ENCODE results near the gene FLNC.

DNA sequence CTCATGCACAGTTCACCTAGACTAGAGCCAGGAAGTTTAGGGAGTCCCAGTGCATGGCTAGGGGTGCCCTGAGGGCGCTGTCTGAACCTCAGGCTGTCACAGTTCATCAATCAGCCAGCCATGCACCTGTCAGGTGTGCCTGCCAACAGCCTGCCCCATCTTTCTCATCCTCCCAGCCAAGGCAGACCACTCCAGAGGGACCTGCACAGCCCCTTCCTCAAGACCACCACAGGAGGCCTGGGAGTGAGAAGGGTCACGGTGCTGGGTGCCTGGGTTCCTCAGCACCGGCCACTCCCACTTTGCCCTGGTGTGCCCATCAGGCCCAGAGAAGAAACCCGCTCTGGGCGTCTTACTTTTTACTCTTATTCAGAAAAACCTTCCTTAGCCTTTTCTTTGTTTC, 40.8 kb downstream of the FLNC start:
- TF ChIP-seq, protein P1, sequence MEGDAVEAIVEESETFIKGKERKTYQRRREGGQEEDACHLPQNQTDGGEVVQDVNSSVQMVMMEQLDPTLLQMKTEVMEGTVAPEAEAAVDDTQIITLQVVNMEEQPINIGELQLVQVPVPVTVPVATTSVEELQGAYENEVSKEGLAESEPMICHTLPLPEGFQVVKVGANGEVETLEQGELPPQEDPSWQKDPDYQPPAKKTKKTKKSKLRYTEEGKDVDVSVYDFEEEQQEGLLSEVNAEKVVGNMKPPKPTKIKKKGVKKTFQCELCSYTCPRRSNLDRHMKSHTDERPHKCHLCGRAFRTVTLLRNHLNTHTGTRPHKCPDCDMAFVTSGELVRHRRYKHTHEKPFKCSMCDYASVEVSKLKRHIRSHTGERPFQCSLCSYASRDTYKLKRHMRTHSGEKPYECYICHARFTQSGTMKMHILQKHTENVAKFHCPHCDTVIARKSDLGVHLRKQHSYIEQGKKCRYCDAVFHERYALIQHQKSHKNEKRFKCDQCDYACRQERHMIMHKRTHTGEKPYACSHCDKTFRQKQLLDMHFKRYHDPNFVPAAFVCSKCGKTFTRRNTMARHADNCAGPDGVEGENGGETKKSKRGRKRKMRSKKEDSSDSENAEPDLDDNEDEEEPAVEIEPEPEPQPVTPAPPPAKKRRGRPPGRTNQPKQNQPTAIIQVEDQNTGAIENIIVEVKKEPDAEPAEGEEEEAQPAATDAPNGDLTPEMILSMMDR (IDR thresholded peaks at IDR 0.05): no peak
- TF ChIP-seq, protein P2, sequence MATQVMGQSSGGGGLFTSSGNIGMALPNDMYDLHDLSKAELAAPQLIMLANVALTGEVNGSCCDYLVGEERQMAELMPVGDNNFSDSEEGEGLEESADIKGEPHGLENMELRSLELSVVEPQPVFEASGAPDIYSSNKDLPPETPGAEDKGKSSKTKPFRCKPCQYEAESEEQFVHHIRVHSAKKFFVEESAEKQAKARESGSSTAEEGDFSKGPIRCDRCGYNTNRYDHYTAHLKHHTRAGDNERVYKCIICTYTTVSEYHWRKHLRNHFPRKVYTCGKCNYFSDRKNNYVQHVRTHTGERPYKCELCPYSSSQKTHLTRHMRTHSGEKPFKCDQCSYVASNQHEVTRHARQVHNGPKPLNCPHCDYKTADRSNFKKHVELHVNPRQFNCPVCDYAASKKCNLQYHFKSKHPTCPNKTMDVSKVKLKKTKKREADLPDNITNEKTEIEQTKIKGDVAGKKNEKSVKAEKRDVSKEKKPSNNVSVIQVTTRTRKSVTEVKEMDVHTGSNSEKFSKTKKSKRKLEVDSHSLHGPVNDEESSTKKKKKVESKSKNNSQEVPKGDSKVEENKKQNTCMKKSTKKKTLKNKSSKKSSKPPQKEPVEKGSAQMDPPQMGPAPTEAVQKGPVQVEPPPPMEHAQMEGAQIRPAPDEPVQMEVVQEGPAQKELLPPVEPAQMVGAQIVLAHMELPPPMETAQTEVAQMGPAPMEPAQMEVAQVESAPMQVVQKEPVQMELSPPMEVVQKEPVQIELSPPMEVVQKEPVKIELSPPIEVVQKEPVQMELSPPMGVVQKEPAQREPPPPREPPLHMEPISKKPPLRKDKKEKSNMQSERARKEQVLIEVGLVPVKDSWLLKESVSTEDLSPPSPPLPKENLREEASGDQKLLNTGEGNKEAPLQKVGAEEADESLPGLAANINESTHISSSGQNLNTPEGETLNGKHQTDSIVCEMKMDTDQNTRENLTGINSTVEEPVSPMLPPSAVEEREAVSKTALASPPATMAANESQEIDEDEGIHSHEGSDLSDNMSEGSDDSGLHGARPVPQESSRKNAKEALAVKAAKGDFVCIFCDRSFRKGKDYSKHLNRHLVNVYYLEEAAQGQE (IDR thresholded peaks at IDR 0.05; ENCODE audit: insufficient read depth in 1 of 2, low read depth in 2 of 2, low read length in 1 of 2): no peak
- no peak for TF ChIP-seq POLR2AphosphoS5 (IDR thresholded peaks at IDR 0.05; ENCODE audit: low read depth, low read length)
